ENCODE results near the gene TTC21B.

GRCh38 chr2:165844216-165844615, 109.4 kb downstream of the TTC21B start:
- no peak for TF ChIP-seq CTCF (IDR thresholded peaks at IDR 0.05)
- no peak for TF ChIP-seq POLR2AphosphoS5 (IDR thresholded peaks at IDR 0.05)
